WTC11 (cell line): ENCODE data around the gene APH1A. TPM values are rescaled to one million over a fixed set of nuclear protein-coding genes. Genes with fewer than 3 reads are reported as not detected.

ENCODE experiments used
- ATAC-seq: fragments of 200-7000 bp; cut with Tn5 transposase; 2 replicates; pipeline ENCODE4 v1.10.0; 2021; ENCODE audit warnings: mild to moderate bottlenecking, moderate library complexity
- CTCF ChIA-PET: fragments of 300-600 bp; sonication (Branson Sonifier 250); formaldehyde crosslinking; loops from one replicate; lab custom pipeline; 2021; ENCODE audit warnings: antibody characterized with exemption; lab: Charles Lee
- POLR2A ChIA-PET: fragments of 350-600 bp; sonication (Branson Sonifier 250); formaldehyde crosslinking; loops from one replicate; lab custom pipeline; 2021; ENCODE audit warnings: antibody characterized with exemption; lab: Charles Lee
- DNase-seq: peaks from one replicate; pipeline ENCODE4 v3.0.0; 2021; ENCODE audit warnings: low spot score
- H3K27ac Mint-ChIP-seq: 2 replicates; pipeline ENCODE4 v1.8.0; 2021; ENCODE audit warnings: mixed read lengths
- H3K27me3 Mint-ChIP-seq: 2 replicates; pipeline ENCODE4 v1.8.0; 2021; ENCODE audit warnings: low read depth, mild to moderate bottlenecking, moderate library complexity, mixed read lengths
- H3K36me3 Mint-ChIP-seq: 2 replicates; pipeline ENCODE4 v1.8.0; 2021; ENCODE audit warnings: mixed read lengths
- H3K4me1 Mint-ChIP-seq: 2 replicates; pipeline ENCODE4 v1.8.0; 2022; ENCODE audit warnings: mixed read lengths
- H3K4me3 Mint-ChIP-seq: 2 replicates; pipeline ENCODE4 v1.8.0; 2021; ENCODE audit warnings: mild to moderate bottlenecking, moderate library complexity, mixed read lengths
- H3K9me3 Mint-ChIP-seq: 2 replicates; pipeline ENCODE4 v1.8.0; 2021; ENCODE audit warnings: mixed read lengths
- ESRRA ChIP-seq: sonication (generic); formaldehyde crosslinking; IDR thresholded peaks from 2 replicates; pipeline ENCODE4 v1.8.1; 2022; ENCODE audit warnings: mild to moderate bottlenecking, missing genetic modification reagents, borderline replicate concordance
- FOXP1 ChIP-seq: sonication (generic); formaldehyde crosslinking; IDR thresholded peaks from 2 replicates; pipeline ENCODE4 v1.8.0; 2022; ENCODE audit warnings: missing genetic modification reagents, mild to moderate bottlenecking, moderate library complexity, borderline replicate concordance
- GRHL2 ChIP-seq: fragments of 250-450 bp; sonication (Bioruptor Pico); IDR thresholded peaks from 2 replicates; pipeline ENCODE4 v1.8.0; 2022; ENCODE audit warnings: mild to moderate bottlenecking, moderate library complexity; ENCODE audit not compliant: insufficient replicate concordance, severe bottlenecking
- NFE2L1 ChIP-seq: sonication (generic); formaldehyde crosslinking; IDR thresholded peaks from 2 replicates; pipeline ENCODE4 v1.8.1; 2023; ENCODE audit warnings: missing genetic modification reagents
- NFYB ChIP-seq: sonication (generic); formaldehyde crosslinking; conservative IDR thresholded peaks from 2 replicates; pipeline ENCODE4 v1.8.0; 2022; ENCODE audit warnings: low read depth, missing genetic modification reagents
- OVOL2 ChIP-seq: fragments of 250-450 bp; sonication (Bioruptor Pico); IDR thresholded peaks from 2 replicates; pipeline ENCODE4 v1.9.0; 2021; ENCODE audit warnings: mild to moderate bottlenecking, borderline replicate concordance
- RELA ChIP-seq: sonication (generic); formaldehyde crosslinking; IDR thresholded peaks from 2 replicates; pipeline ENCODE4 v1.8.1; 2022; ENCODE audit warnings: missing genetic modification reagents, mild to moderate bottlenecking, borderline replicate concordance
- SMAD4 ChIP-seq: sonication (generic); formaldehyde crosslinking; IDR thresholded peaks from 2 replicates; pipeline ENCODE4 v1.8.0; 2022; ENCODE audit warnings: mild to moderate bottlenecking, missing genetic modification reagents
- TCF7 ChIP-seq: sonication (generic); formaldehyde crosslinking; IDR thresholded peaks from 2 replicates; pipeline ENCODE4 v1.8.0; 2022; ENCODE audit warnings: mild to moderate bottlenecking, low read depth, missing genetic modification reagents, moderate library complexity
- TEAD4 ChIP-seq: sonication (generic); formaldehyde crosslinking; IDR thresholded peaks from 2 replicates; pipeline ENCODE4 v1.8.0; 2022; ENCODE audit warnings: mild to moderate bottlenecking, missing genetic modification reagents
- ZNF121 ChIP-seq: sonication (generic); formaldehyde crosslinking; IDR thresholded peaks from 2 replicates; pipeline ENCODE4 v1.8.0; 2023; ENCODE audit warnings: missing genetic modification reagents
- ZNF219 ChIP-seq: sonication (generic); formaldehyde crosslinking; IDR thresholded peaks from 2 replicates; pipeline ENCODE4 v1.8.0; 2023; ENCODE audit warnings: missing genetic modification reagents, mild to moderate bottlenecking, borderline replicate concordance
- ZNF396 ChIP-seq: fragments of 250-450 bp; sonication (Bioruptor Pico); IDR thresholded peaks from 2 replicates; pipeline ENCODE4 v1.8.0; 2021; ENCODE audit warnings: mild to moderate bottlenecking, moderate library complexity, borderline replicate concordance
- total RNA-seq: library from RNA; stranded (reverse); gene quantifications from 3 replicates; pipeline ENCODE4 v1.2.3, GENCODE V29; 2021
- TF ChIP-seq, protein P1 (sequence below): fragments of 250-450 bp; sonication (Bioruptor Pico); IDR thresholded peaks from 2 replicates; pipeline ENCODE4 v2.1.2; 2022; ENCODE audit warnings: mild to moderate bottlenecking, moderate library complexity
- TF ChIP-seq, protein P2 (sequence below): fragments of 250-450 bp; sonication (Bioruptor Pico); IDR thresholded peaks from 2 replicates; pipeline ENCODE4 v1.9.0; 2021; ENCODE audit warnings: mild to moderate bottlenecking
- TF ChIP-seq, protein P3 (sequence below): sonication (generic); formaldehyde crosslinking; IDR thresholded peaks from 2 replicates; pipeline ENCODE4 v1.8.1; 2022; ENCODE audit warnings: mild to moderate bottlenecking, moderate library complexity, missing genetic modification reagents
- TF ChIP-seq, protein P4 (sequence below): fragments of 250-450 bp; sonication (Bioruptor Pico); IDR thresholded peaks from 2 replicates; pipeline ENCODE4 v1.9.0; 2021; ENCODE audit warnings: moderate library complexity, mild to moderate bottlenecking, inconsistent platforms, borderline replicate concordance
- TF ChIP-seq, protein P5 (sequence below): sonication (generic); formaldehyde crosslinking; IDR thresholded peaks from 2 replicates; pipeline ENCODE4 v1.8.0; 2022; ENCODE audit warnings: mild to moderate bottlenecking, missing genetic modification reagents
- TF ChIP-seq, protein P6 (sequence below): sonication (generic); formaldehyde crosslinking; IDR thresholded peaks from 2 replicates; pipeline ENCODE4 v1.8.1; 2023; ENCODE audit warnings: mild to moderate bottlenecking, moderate library complexity, missing genetic modification reagents
- TF ChIP-seq, protein P7 (sequence below): sonication (generic); formaldehyde crosslinking; IDR thresholded peaks from 2 replicates; pipeline ENCODE4 v1.8.1; 2023; ENCODE audit warnings: mild to moderate bottlenecking, missing genetic modification reagents, borderline replicate concordance
- TF ChIP-seq, protein P8 (sequence below): sonication (generic); formaldehyde crosslinking; IDR thresholded peaks from 2 replicates; pipeline ENCODE4 v1.8.0; 2022; ENCODE audit warnings: missing genetic modification reagents

APH1A gene
- total RNA-seq, 1 experiment from 2014 or later, result 120 TPM

DNA sequence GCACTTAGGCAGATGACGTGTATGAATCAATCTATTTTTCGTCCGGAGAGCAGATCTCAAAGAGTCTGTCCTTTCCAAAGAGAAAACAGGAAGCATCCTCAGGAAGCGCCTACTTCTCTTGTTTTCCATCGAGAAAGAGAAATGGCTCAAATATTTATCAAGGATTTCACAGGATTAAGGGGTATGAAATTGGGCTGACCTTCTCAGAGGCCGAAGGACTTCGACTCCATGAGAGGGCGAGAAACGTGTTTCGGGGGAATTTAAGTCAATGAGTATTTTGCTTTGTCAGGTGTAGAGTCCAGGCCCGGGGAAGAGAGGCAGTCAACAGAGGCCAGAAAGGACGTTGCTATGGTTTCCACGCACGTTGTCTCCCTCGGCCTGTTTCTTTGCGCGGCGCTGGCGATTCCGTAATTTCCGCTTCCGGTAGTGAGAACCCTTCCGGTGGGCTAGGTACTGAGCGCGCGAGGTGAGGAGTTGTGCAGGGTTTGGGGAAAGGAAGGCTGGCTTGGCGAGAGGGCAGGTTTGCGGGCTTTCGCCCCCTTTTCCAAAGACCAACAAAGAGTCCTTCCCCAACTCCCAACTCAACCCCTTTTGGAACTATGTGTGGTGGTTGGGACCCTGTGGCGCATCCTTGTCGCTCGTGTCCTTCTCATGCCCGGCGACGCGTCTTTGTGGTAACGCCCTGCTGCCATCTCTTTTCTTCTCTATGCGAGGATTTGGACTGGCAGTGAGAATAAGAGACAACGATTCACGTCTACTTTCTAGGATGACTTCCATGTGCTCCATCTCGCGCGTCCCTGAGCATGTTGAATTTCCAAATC is 24.8 kb upstream of the APH1A start, which contains the start of gene MRPS21:
MRPS21 (plus strand) TSS at position 429 of the 821 bp plus-strand sequence. CDS start 506 bp downstream, outside the sequence.
- peaks cover 29% of the 10 kb centered on the region for H3K36me3 Mint-ChIP-seq
- TF ChIP-seq SMAD4 (CRISPR knock-in tag), result no peak
- TF ChIP-seq ESRRA (CRISPR knock-in tag), result no peak
- TF ChIP-seq, protein P1, sequence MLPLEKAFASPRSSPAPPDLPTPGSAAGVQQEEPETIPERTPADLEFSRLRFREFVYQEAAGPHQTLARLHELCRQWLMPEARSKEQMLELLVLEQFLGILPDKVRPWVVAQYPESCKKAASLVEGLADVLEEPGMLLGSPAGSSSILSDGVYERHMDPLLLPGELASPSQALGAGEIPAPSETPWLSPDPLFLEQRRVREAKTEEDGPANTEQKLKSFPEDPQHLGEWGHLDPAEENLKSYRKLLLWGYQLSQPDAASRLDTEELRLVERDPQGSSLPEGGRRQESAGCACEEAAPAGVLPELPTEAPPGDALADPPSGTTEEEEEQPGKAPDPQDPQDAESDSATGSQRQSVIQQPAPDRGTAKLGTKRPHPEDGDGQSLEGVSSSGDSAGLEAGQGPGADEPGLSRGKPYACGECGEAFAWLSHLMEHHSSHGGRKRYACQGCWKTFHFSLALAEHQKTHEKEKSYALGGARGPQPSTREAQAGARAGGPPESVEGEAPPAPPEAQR (CRISPR knock-in tag), result no peak
- no peak for TF ChIP-seq ZNF396 (CRISPR knock-in tag)
- TF ChIP-seq, protein P2, sequence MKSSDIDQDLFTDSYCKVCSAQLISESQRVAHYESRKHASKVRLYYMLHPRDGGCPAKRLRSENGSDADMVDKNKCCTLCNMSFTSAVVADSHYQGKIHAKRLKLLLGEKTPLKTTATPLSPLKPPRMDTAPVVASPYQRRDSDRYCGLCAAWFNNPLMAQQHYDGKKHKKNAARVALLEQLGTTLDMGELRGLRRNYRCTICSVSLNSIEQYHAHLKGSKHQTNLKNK (CRISPR knock-in tag), result no peak
- TF ChIP-seq NFE2L1 (CRISPR knock-in tag), result no peak
- TF ChIP-seq, protein P3, sequence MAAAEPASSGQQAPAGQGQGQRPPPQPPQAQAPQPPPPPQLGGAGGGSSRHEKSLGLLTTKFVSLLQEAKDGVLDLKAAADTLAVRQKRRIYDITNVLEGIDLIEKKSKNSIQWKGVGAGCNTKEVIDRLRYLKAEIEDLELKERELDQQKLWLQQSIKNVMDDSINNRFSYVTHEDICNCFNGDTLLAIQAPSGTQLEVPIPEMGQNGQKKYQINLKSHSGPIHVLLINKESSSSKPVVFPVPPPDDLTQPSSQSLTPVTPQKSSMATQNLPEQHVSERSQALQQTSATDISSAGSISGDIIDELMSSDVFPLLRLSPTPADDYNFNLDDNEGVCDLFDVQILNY (CRISPR knock-in tag), result peak; percentile 50; the same call in 1 of the 2 replicates
- TF ChIP-seq TEAD4 (CRISPR knock-in tag), result no peak
- TF ChIP-seq, protein P4, sequence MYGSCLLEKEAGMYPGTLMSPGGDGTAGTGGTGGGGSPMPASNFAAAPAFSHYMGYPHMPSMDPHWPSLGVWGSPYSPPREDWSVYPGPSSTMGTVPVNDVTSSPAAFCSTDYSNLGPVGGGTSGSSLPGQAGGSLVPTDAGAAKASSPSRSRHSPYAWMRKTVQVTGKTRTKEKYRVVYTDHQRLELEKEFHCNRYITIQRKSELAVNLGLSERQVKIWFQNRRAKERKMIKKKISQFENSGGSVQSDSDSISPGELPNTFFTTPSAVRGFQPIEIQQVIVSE (CRISPR knock-in tag), result no peak
- no peak for TF ChIP-seq ZNF219 (CRISPR knock-in tag)
- no peak for TF ChIP-seq RELA
- TF ChIP-seq, protein P5, sequence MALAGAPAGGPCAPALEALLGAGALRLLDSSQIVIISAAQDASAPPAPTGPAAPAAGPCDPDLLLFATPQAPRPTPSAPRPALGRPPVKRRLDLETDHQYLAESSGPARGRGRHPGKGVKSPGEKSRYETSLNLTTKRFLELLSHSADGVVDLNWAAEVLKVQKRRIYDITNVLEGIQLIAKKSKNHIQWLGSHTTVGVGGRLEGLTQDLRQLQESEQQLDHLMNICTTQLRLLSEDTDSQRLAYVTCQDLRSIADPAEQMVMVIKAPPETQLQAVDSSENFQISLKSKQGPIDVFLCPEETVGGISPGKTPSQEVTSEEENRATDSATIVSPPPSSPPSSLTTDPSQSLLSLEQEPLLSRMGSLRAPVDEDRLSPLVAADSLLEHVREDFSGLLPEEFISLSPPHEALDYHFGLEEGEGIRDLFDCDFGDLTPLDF, result no peak
- TF ChIP-seq GRHL2 (CRISPR knock-in tag), result no peak
- no peak for TF ChIP-seq ZNF121 (CRISPR knock-in tag)
- TF ChIP-seq, protein P6, sequence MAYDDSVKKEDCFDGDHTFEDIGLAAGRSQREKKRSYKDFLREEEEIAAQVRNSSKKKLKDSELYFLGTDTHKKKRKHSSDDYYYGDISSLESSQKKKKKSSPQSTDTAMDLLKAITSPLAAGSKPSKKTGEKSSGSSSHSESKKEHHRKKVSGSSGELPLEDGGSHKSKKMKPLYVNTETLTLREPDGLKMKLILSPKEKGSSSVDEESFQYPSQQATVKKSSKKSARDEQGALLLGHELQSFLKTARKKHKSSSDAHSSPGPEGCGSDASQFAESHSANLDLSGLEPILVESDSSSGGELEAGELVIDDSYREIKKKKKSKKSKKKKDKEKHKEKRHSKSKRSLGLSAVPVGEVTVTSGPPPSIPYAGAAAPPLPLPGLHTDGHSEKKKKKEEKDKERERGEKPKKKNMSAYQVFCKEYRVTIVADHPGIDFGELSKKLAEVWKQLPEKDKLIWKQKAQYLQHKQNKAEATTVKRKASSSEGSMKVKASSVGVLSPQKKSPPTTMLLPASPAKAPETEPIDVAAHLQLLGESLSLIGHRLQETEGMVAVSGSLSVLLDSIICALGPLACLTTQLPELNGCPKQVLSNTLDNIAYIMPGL, result no peak
- TF ChIP-seq, protein P7, sequence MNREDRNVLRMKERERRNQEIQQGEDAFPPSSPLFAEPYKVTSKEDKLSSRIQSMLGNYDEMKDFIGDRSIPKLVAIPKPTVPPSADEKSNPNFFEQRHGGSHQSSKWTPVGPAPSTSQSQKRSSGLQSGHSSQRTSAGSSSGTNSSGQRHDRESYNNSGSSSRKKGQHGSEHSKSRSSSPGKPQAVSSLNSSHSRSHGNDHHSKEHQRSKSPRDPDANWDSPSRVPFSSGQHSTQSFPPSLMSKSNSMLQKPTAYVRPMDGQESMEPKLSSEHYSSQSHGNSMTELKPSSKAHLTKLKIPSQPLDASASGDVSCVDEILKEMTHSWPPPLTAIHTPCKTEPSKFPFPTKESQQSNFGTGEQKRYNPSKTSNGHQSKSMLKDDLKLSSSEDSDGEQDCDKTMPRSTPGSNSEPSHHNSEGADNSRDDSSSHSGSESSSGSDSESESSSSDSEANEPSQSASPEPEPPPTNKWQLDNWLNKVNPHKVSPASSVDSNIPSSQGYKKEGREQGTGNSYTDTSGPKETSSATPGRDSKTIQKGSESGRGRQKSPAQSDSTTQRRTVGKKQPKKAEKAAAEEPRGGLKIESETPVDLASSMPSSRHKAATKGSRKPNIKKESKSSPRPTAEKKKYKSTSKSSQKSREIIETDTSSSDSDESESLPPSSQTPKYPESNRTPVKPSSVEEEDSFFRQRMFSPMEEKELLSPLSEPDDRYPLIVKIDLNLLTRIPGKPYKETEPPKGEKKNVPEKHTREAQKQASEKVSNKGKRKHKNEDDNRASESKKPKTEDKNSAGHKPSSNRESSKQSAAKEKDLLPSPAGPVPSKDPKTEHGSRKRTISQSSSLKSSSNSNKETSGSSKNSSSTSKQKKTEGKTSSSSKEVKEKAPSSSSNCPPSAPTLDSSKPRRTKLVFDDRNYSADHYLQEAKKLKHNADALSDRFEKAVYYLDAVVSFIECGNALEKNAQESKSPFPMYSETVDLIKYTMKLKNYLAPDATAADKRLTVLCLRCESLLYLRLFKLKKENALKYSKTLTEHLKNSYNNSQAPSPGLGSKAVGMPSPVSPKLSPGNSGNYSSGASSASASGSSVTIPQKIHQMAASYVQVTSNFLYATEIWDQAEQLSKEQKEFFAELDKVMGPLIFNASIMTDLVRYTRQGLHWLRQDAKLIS (CRISPR knock-in tag), result no peak
- no peak for TF ChIP-seq NFYB
- no peak for TF ChIP-seq OVOL2 (CRISPR knock-in tag)
- no peak for TF ChIP-seq TCF7
- TF ChIP-seq FOXP1, result peak; percentile 63; the same call in 1 of the 2 replicates
- TF ChIP-seq, protein P8, sequence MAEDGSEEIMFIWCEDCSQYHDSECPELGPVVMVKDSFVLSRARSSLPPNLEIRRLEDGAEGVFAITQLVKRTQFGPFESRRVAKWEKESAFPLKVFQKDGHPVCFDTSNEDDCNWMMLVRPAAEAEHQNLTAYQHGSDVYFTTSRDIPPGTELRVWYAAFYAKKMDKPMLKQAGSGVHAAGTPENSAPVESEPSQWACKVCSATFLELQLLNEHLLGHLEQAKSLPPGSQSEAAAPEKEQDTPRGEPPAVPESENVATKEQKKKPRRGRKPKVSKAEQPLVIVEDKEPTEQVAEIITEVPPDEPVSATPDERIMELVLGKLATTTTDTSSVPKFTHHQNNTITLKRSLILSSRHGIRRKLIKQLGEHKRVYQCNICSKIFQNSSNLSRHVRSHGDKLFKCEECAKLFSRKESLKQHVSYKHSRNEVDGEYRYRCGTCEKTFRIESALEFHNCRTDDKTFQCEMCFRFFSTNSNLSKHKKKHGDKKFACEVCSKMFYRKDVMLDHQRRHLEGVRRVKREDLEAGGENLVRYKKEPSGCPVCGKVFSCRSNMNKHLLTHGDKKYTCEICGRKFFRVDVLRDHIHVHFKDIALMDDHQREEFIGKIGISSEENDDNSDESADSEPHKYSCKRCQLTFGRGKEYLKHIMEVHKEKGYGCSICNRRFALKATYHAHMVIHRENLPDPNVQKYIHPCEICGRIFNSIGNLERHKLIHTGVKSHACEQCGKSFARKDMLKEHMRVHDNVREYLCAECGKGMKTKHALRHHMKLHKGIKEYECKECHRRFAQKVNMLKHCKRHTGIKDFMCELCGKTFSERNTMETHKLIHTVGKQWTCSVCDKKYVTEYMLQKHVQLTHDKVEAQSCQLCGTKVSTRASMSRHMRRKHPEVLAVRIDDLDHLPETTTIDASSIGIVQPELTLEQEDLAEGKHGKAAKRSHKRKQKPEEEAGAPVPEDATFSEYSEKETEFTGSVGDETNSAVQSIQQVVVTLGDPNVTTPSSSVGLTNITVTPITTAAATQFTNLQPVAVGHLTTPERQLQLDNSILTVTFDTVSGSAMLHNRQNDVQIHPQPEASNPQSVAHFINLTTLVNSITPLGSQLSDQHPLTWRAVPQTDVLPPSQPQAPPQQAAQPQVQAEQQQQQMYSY (CRISPR knock-in tag), result no peak

More for the DNA sequence above, 24.8 kb upstream of the APH1A start, which contains the start of gene MRPS21:
- Mint-ChIP-seq H3K4me1 (peaks cover 25% of the 10 kb centered on the region), H3K27me3 (peaks cover 2% of the 10 kb centered on the region; the same call in 1 of the 2 replicates), H3K9me3 (no peaks in the 10 kb centered on the region), H3K27ac (peak within 1 kb of the TSS; percentile 96), H3K4me3 (peak within 1 kb of the TSS; percentile 94)
- peak; percentile 98 for ATAC-seq
- peak; percentile 85 for DNase-seq
- ChIA-PET POLR2A (no interaction called here), CTCF (no interaction called here)
